Esophagus muscularis mucosa (tissue), 4 donors: ENCODE data around the gene SOX1. TPM values are rescaled to one million over a fixed set of nuclear protein-coding genes. Genes with fewer than 3 reads are reported as not detected.

Source experiments
- DNase-seq: peaks from one replicate; pipeline ENCODE4 v3.0.0-alpha.2; 2017; ENCODE audit errors: extremely low spot score
- H3K27ac ChIP-seq, 4 donors: fragments of 200-600 bp; sonication (generic); replicated peaks in 1 of 4; 1 replicate in 3 of 4; 2 replicates in 1 of 4; pipeline ENCODE4 v1.5.1; 2016 to 2019; ENCODE audit warnings: mild to moderate bottlenecking in 1 of 4
- H3K27me3 ChIP-seq, 4 donors: fragments of 200-600 bp; sonication (generic); one replicate each; pipeline versions ENCODE4 v1.5.1 to v1.6.0; 2016 to 2019
- H3K36me3 ChIP-seq, 4 donors: fragments of 200-600 bp; sonication (generic); one replicate each; pipeline ENCODE4 v1.5.1; 2016 to 2019
- H3K4me1 ChIP-seq, 4 donors: fragments of 200-600 bp; sonication (generic); one replicate each; pipeline ENCODE4 v1.5.1; 2016 to 2019
- H3K4me3 ChIP-seq, 4 donors: fragments of 200-600 bp; sonication (generic); 1 replicate in 2 of 4; 2 replicates in 2 of 4; pipeline ENCODE4 v1.5.1; 2016 to 2019; ENCODE audit warnings: mild to moderate bottlenecking in 4 of 4, moderate library complexity in 1 of 4
- H3K9me3 ChIP-seq, 4 donors: fragments of 200-600 bp; sonication (generic); 1 replicate in 3 of 4; 2 replicates in 1 of 4; pipeline ENCODE4 v1.5.1; 2016 to 2019
- CTCF ChIP-seq, 3 experiments: fragments of 200-600 bp in 2 of 3; fragments of 450-650 bp in 1 of 3; sonication (generic) in 2 of 3; IDR thresholded peaks; one replicate each; pipeline ENCODE4 v1.5.1; 2017 to 2019; ENCODE audit warnings: antibody characterized with exemption in 3 of 3, mild to moderate bottlenecking in 2 of 3, moderate library complexity in 1 of 3
- EP300 ChIP-seq: sonication (generic); formaldehyde crosslinking; IDR thresholded peaks from one replicate; pipeline ENCODE4 v1.6.1; 2017; ENCODE audit warnings: antibody characterized with exemption
- POLR2A ChIP-seq: fragments of 450-650 bp; IDR thresholded peaks from one replicate; pipeline ENCODE4 v1.6.1; 2017; ENCODE audit warnings: antibody characterized with exemption, moderate library complexity, mild to moderate bottlenecking, low read depth
- POLR2AphosphoS5 ChIP-seq, 2 donors: sonication (generic); formaldehyde crosslinking; IDR thresholded peaks; one replicate each; pipeline ENCODE4 v1.6.1; 2017; ENCODE audit warnings: antibody characterized with exemption in 2 of 2
- WGBS: methylation state at CpG from one replicate; pipeline ENCODE4 v1.1.5; 2018; 5-methylcytosine and 5-hydroxymethylcytosine counted together
- intact Hi-C: fragments of 100-400 bp; cut with DNase I; formaldehyde crosslinking; loops from one replicate; pipeline ENCODE4 v1.15.1; 2023
- total RNA-seq, 4 donors: library from RNA; depleted of rRNA; stranded (reverse); fragments of >200 nt; gene quantifications; one replicate each; pipeline versions ENCODE4 v1.1.0 to v1.2.1, GENCODE V29; 2016

Gene SOX1
- total RNA-seq, 4 donors from 2014 or later, result under 0.01 to 0.17 TPM; not detected in 2

- WGBS, result 10% methylated on average over 35 of the region's 48 CpGs
- peak; percentile 72 for DNase-seq
- intact Hi-C loops, result no loop called here
- TF ChIP-seq POLR2A, result no peak
- TF ChIP-seq POLR2AphosphoS5 (IDR thresholded peaks at IDR 0.05), result no peak
- TF ChIP-seq CTCF (IDR thresholded peaks at IDR 0.05), result no peak
- no peak for TF ChIP-seq EP300
- Histone ChIP-seq H3K36me3 (no peaks in the 10 kb centered on the region), H3K9me3 (no peaks in the 10 kb centered on the region), H3K27ac (no peak overlapping the region), H3K27me3 (peaks cover 0 to 95% (median 62%) of the 10 kb centered on the region in 4 donors), H3K4me1 (peaks cover 13 to 57% (median 35%) of the 10 kb centered on the region in 4 donors), H3K4me3 (peak overlapping the region; percentile 42 to 52 (median 44))
Measured at GRCh38 chr13:112065867-112066623, 904 bp upstream of the SOX1 start.

- DNase-seq, result peak; percentile 91
- Histone ChIP-seq H3K4me1 (peaks cover 13 to 51% (median 35%) of the 10 kb centered on the region in 4 donors), H3K27me3 (peaks cover 0 to 95% (median 62%) of the 10 kb centered on the region in 4 donors), H3K9me3 (no peaks in the 10 kb centered on the region), H3K4me3 (peak overlapping the region; percentile 42 to 52 (median 44)), H3K36me3 (no peaks in the 10 kb centered on the region), H3K27ac (no peak overlapping the region)
- WGBS, result 1% methylated on average over 19 of the region's 56 CpGs
- intact Hi-C loops, result no loop called here
- TF ChIP-seq EP300, result no peak
Measured at GRCh38 chr13:112066624-112067004, 335 bp upstream of the SOX1 start.

GRCh38 chr13:112067871-112068539 is 1.1 kb downstream of the SOX1 start:
- peak; percentile 66 for DNase-seq
- no peak for TF ChIP-seq POLR2AphosphoS5 (IDR thresholded peaks at IDR 0.05)
- TF ChIP-seq EP300, result no peak
- no peak for TF ChIP-seq CTCF (IDR thresholded peaks at IDR 0.05)
- no peak for TF ChIP-seq POLR2A
- no peaks in the 10 kb centered on the region for H3K36me3 ChIP-seq
- no CpG with 5 or more reads among the region's 103 CpGs for WGBS
- no peaks in the 10 kb centered on the region for H3K9me3 ChIP-seq
- peak overlapping the region in 3 of 4 donors; percentile 23 to 31 (median 24) for H3K4me3 ChIP-seq
- H3K27me3 ChIP-seq, result peaks cover 0 to 95% (median 63%) of the 10 kb centered on the region in 4 donors
- H3K27ac ChIP-seq, result no peak overlapping the region
- intact Hi-C loops, result no loop called here
- peaks cover 22 to 50% (median 41%) of the 10 kb centered on the region in 4 donors for H3K4me1 ChIP-seq

- peaks cover 28 to 52% (median 45%) of the 10 kb centered on the region in 4 donors for H3K4me1 ChIP-seq
- H3K4me3 ChIP-seq, result peak overlapping the region; percentile 15 to 24 (median 24)
- no peaks in the 10 kb centered on the region for H3K36me3 ChIP-seq
- TF ChIP-seq POLR2A, result no peak
- no peak for TF ChIP-seq POLR2AphosphoS5 (IDR thresholded peaks at IDR 0.05)
- no peak for TF ChIP-seq EP300
- TF ChIP-seq CTCF (IDR thresholded peaks at IDR 0.05), result no peak
- intact Hi-C loops, result no loop called here
- no peaks in the 10 kb centered on the region for H3K9me3 ChIP-seq
- WGBS, result 20% methylated on average over 25 of the region's 80 CpGs
- peak; percentile 42 for DNase-seq
- H3K27ac ChIP-seq, result no peak overlapping the region
- peaks cover 0 to 95% (median 63%) of the 10 kb centered on the region in 4 donors for H3K27me3 ChIP-seq
Measured at GRCh38 chr13:112068540-112069060, 1.7 kb downstream of the SOX1 start.
